K562 (cell line): Measurements from ENCODE around the gene CGNL1. TPM values are rescaled to one million over a fixed set of nuclear protein-coding genes. Genes with fewer than 3 reads are reported as not detected.

Source experiments
- ATAC-seq: fragments of 200-7000 bp; cut with Tn5 transposase; 3 replicates; pipeline ENCODE4 v1.9.1; 2020; ENCODE audit warnings: moderate library complexity
- BruUV-seq: library from RNA; stranded (reverse); fragments of 400-500 nt; replicated peaks from 2 replicates; lab custom pipeline; 2021; lab: Mats Ljungman, UMichigan
- CTCF ChIA-PET: fragments of 300-600 bp; formaldehyde crosslinking; extraction: SDS; loops from one replicate; lab custom pipeline; 2021; ENCODE audit warnings: low intra/inter-chr PET ratio; lab: Yijun Ruan, JAX
- POLR2A ChIA-PET: fragments of 300-600, 350-650 bp; sonication (Branson Sonifier 250); formaldehyde crosslinking; extraction: SDS; loops from one replicate; lab custom pipeline; 2021; ENCODE audit warnings: antibody characterized with exemption, inconsistent platforms; lab: Yijun Ruan, JAX
- DNase-seq, 4 experiments: peaks; one replicate each; pipeline versions ENCODE4 v3.0.0 to v3.0.0-alpha.2; 2011 to 2018; ENCODE audit warnings: low spot score in 3 of 4, mixed read lengths in 3 of 4; ENCODE audit errors: extremely low read depth in 1 of 4
- FAIRE-seq: peaks from 2 replicates; lab custom pipeline; 2011; peaks lifted over from hg19 to GRCh38; lab: Jason Lieb, UNC
- H2AFZ ChIP-seq: 2 replicates; pipeline ENCODE4 v1.6.0; 2011; ENCODE audit warnings: low read depth, low read length, control low read depth, inconsistent platforms
- H3K27ac ChIP-seq: fragments of 200-600 bp; 3 replicates; pipeline ENCODE4 v1.8.0; 2011; ENCODE audit warnings: low read depth, mild to moderate bottlenecking, control low read depth, inconsistent platforms, low read length, moderate library complexity, mixed read lengths; ENCODE audit errors: extremely low read depth
- H3K27me3 ChIP-seq, 2 experiments: fragments of 300-600 bp in 1 of 2; 2 replicates in 1 of 2; 3 replicates in 1 of 2; pipeline versions ENCODE4 v1.6.0 to v1.8.0; 2011; ENCODE audit warnings: inconsistent platforms in 2 of 2, low read length in 2 of 2, mild to moderate bottlenecking in 1 of 2, mixed read lengths in 1 of 2, moderate library complexity in 1 of 2; ENCODE audit not compliant: control insufficient read depth in 2 of 2, insufficient read depth in 2 of 2
- H3K36me3 ChIP-seq: fragments of 300-600 bp; 3 replicates; pipeline ENCODE4 v1.8.0; 2011; ENCODE audit warnings: mild to moderate bottlenecking, low read length, inconsistent platforms; ENCODE audit not compliant: control insufficient read depth, insufficient read depth
- H3K4me1 ChIP-seq, 2 experiments: fragments of 200-600 bp in 1 of 2; replicated peaks in 1 of 2; 2 replicates in 1 of 2; 3 replicates in 1 of 2; pipeline versions ENCODE4 v1.5.1 to v1.8.0; 2011; ENCODE audit warnings: inconsistent platforms in 2 of 2, low read length in 2 of 2, mild to moderate bottlenecking in 1 of 2, mixed read lengths in 1 of 2, moderate library complexity in 1 of 2; ENCODE audit not compliant: control insufficient read depth in 2 of 2, insufficient read depth in 2 of 2
- H3K4me2 ChIP-seq: 2 replicates; pipeline ENCODE4 v1.6.1; 2011; ENCODE audit warnings: low read length, control low read depth, inconsistent platforms, mixed read lengths; ENCODE audit not compliant: insufficient read depth
- H3K4me3 ChIP-seq: fragments of 200-600 bp; sonication (generic), shearing (Covaris generic); 2 replicates; pipeline ENCODE4 v1.5.1; 2016; ENCODE audit warnings: control low read depth, inconsistent platforms
- H3K79me2 ChIP-seq: fragments of 200-600 bp; 3 replicates; pipeline ENCODE4 v1.8.0; 2011; ENCODE audit warnings: low read length, inconsistent platforms; ENCODE audit not compliant: control insufficient read depth, insufficient read depth
- H3K9ac ChIP-seq, 2 experiments: 2 replicates each; pipeline versions ENCODE4 v1.6.0 to v1.6.1; 2011; ENCODE audit warnings: low read depth in 2 of 2, low read length in 2 of 2, control low read depth in 1 of 2, inconsistent platforms in 1 of 2, mild to moderate bottlenecking in 1 of 2, mixed read lengths in 1 of 2; ENCODE audit not compliant: insufficient read depth in 1 of 2
- H3K9me1 ChIP-seq: one replicate; pipeline ENCODE4 v1.6.0; 2011; ENCODE audit warnings: inconsistent platforms, mild to moderate bottlenecking, low read length, moderate library complexity; ENCODE audit not compliant: control insufficient read depth, insufficient read depth
- H3K9me3 ChIP-seq: replicated peaks from 2 replicates; pipeline ENCODE4 v1.5.1; 2011; ENCODE audit warnings: low read depth, low read length, inconsistent platforms; ENCODE audit not compliant: control insufficient read depth, insufficient read depth
- H4K20me1 ChIP-seq: replicated peaks from 2 replicates; pipeline ENCODE4 v1.6.1; 2011; ENCODE audit warnings: low read length, inconsistent platforms, mixed read lengths; ENCODE audit not compliant: control insufficient read depth, insufficient read depth
- CCNT2 ChIP-seq: IDR thresholded peaks from 2 replicates; pipeline ENCODE4 v1.6.1; 2011; ENCODE audit warnings: borderline replicate concordance, low read depth, mild to moderate bottlenecking, moderate library complexity, mixed read lengths, low read length; ENCODE audit not compliant: insufficient read length; ENCODE audit errors: extremely low read depth
- FOXA1 ChIP-seq: fragments of 450-650 bp; IDR thresholded peaks from 2 replicates; pipeline ENCODE4 v1.6.1; 2016; ENCODE audit warnings: mild to moderate bottlenecking, borderline replicate concordance
- HMG20A ChIP-seq: fragments of 450-650 bp; formaldehyde crosslinking; conservative IDR thresholded peaks from 2 replicates; pipeline ENCODE4 v1.4.0; 2020; ENCODE audit warnings: mild to moderate bottlenecking, mixed read lengths
- HNRNPLL ChIP-seq: fragments of 200-400 bp; formaldehyde crosslinking; IDR thresholded peaks from 2 replicates; pipeline ENCODE4 v1.6.1; 2017; ENCODE audit warnings: low read length, low read depth, mild to moderate bottlenecking; ENCODE audit not compliant: poor library complexity, severe bottlenecking
- KDM2B ChIP-seq: fragments of 250-450 bp; sonication (Bioruptor Pico); IDR thresholded peaks from 2 replicates; pipeline ENCODE4 v1.8.0; 2021; ENCODE audit warnings: mild to moderate bottlenecking, moderate library complexity
- RBM15 ChIP-seq: fragments of 200-400 bp; formaldehyde crosslinking; IDR thresholded peaks from 2 replicates; pipeline ENCODE4 v1.6.1; 2018; ENCODE audit warnings: mild to moderate bottlenecking, low read length, moderate library complexity; ENCODE audit not compliant: insufficient read depth
- ZBTB43 ChIP-seq: sonication (generic); formaldehyde crosslinking; IDR thresholded peaks from 2 replicates; pipeline ENCODE4 v1.8.0; 2023; ENCODE audit warnings: mild to moderate bottlenecking, missing genetic modification reagents
- ZNF280A ChIP-seq: fragments of 450-650 bp; IDR thresholded peaks from 2 replicates; pipeline ENCODE4 v1.6.1; 2018; ENCODE audit warnings: mild to moderate bottlenecking, low read depth; ENCODE audit not compliant: partially characterized antibody
- ZNF79 ChIP-seq: fragments of 250-450 bp; sonication (Bioruptor Pico); IDR thresholded peaks from 2 replicates; pipeline ENCODE4 v1.4.0; 2020; ENCODE audit warnings: low read depth, mild to moderate bottlenecking, moderate library complexity
- whole genome bisulfite sequencing: fragments of 100-300 bp; shearing (Covaris generic); methylation state at CpG from one replicate; pipeline ENCODE4 v1.1.6; 2016; ENCODE audit warnings: low coverage, mixed read lengths; ENCODE audit not compliant: insufficient coverage; ENCODE audit errors: missing lambda C conversion rate; 5-methylcytosine and 5-hydroxymethylcytosine counted together
- in situ Hi-C: fragments of 300-500 bp; cut with MboI; formaldehyde crosslinking; loops from 4 replicates; pipeline ENCODE4 v1.15.0; 2018; ENCODE audit warnings: inconsistent platforms, mixed read lengths
- intact Hi-C: fragments of 100-400 bp; cut with micrococcal nuclease; formaldehyde crosslinking; loops from 2 replicates; pipeline ENCODE4 v1.14.2; 2022
- polyA plus RNA-seq, 8 experiments: library from polyadenylated mRNA; depleted of rRNA in 4 of 8; stranded (reverse) in 5 of 8; unstranded in 3 of 8; fragments of >200 nt; fragmentation: Nextera tagmentation in 2 of 8; fragmentation: Illumina TruSeq in 1 of 8; extraction: Ambion mirVana in 2 of 8; extraction: Trizol in 1 of 8; gene quantifications; 2 replicates each; pipeline versions ENCODE4 v1.2.1 to v1.2.3, GENCODE V29; 2011 to 2014; ENCODE audit warnings: inconsistent platforms in 1 of 8, missing spikeins in 1 of 8
- total RNA-seq, 7 experiments: library from RNA; depleted of rRNA in 6 of 7; stranded (reverse); fragments of >200 nt in 6 of 7; fragmentation: Illumina TruSeq in 2 of 7; extraction: Trizol in 2 of 7; gene quantifications; 2 replicates each; pipeline versions ENCODE4 v1.2.1 to v1.2.3, GENCODE V29; 2011 to 2021; ENCODE audit warnings: low replicate concordance in 1 of 7

CGNL1 gene
- total and polyA plus RNA-seq, 9 of the 15 experiments (the other 6 are each of a cell fraction or from before 2014, with no cell fraction given) = 0.01 to 0.07 TPM; not detected in 7

DNA sequence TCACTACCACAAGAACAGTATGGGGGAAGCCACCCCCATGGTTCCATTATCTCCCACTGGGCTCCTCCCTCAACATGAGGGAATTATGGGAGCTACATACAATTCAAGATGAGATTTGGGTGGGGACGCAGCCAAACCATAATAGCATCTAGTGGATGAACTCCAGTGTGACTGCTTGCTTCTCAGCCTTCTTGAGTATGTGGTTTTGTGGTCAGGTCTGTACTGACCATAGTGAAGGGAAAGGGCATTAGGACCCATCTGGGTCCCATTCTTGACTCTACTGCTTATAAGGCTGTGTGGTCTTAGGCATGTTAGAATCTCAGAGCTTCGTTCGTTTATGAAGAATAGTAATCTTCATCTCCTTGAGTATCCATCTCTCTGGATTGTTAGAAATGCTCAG lies 81.4 kb downstream of the CGNL1 start:
- POLR2A ChIA-PET = no interaction called here
- H3K4me1 ChIP-seq = no peaks in the 10 kb centered on the region
- H3K9me1 ChIP-seq = no peaks in the 10 kb centered on the region
- no peak overlapping the region for H2AFZ ChIP-seq
- H3K27ac ChIP-seq = no peak overlapping the region
- WGBS = 2% methylated on average over 3 of the region's 3 CpGs
- no peak overlapping the region for H3K4me2 ChIP-seq
- H3K9me3 ChIP-seq = no peaks in the 10 kb centered on the region
- no peaks in the 10 kb centered on the region for H4K20me1 ChIP-seq
- TF ChIP-seq KDM2B (no peak), ZBTB43 (CRISPR knock-in tag) (no peak)
- TF ChIP-seq, all 486 proteins: peak for 0
- no peaks in the 10 kb centered on the region for H3K36me3 ChIP-seq
- no peaks in the 10 kb centered on the region for H3K79me2 ChIP-seq
- no peak overlapping the region for H3K9ac ChIP-seq
- BruUV-seq = no TSS peak
- in situ Hi-C loops (no loop called here), intact Hi-C loops (no loop called here)
- H3K27me3 ChIP-seq = peaks cover 2 to 30% of the 10 kb centered on the region in 2 experiments; a peak in 3 of 5 replicates
- ATAC-seq (no peak), DNase-seq (no peak), FAIRE-seq (no peak)
- CTCF ChIA-PET = no interaction called here
- no peak overlapping the region for H3K4me3 ChIP-seq

GRCh38 chr15:57458356-57458781 lies 82.1 kb downstream of the CGNL1 start:
- no peak for TF ChIP-seq RBM15
- TF ChIP-seq ZNF79 (CRISPR knock-in tag) = no peak
- no peak for TF ChIP-seq CCNT2
- TF ChIP-seq HNRNPLL = no peak
- TF ChIP-seq HMG20A (CRISPR knock-in tag) = no peak
- no peak for TF ChIP-seq FOXA1
- no peak for TF ChIP-seq ZNF280A
- Histone ChIP-seq H3K9me1 (no peaks in the 10 kb centered on the region), H2AFZ (no peak overlapping the region), H3K27ac (no peak overlapping the region), H3K4me2 (no peak overlapping the region), H3K79me2 (no peaks in the 10 kb centered on the region), H3K27me3 (peaks cover 6 to 32% of the 10 kb centered on the region in 2 experiments; a peak in 4 of 5 replicates), H4K20me1 (no peaks in the 10 kb centered on the region), H3K4me1 (no peaks in the 10 kb centered on the region), H3K36me3 (no peaks in the 10 kb centered on the region), H3K4me3 (no peak overlapping the region), H3K9me3 (no peaks in the 10 kb centered on the region), H3K9ac (no peak overlapping the region)
- no peak for DNase-seq
- POLR2A ChIA-PET = no interaction called here
- WGBS = 2% methylated on average over 7 of the region's 7 CpGs
- intact Hi-C loops = no loop called here
- in situ Hi-C loops = no loop called here
- ATAC-seq = no peak
- BruUV-seq = no TSS peak
- no peak for FAIRE-seq
- CTCF ChIA-PET = no interaction called here
